Neuronal stem cell (in vitro differentiated cells): ENCODE results near the gene GPC5.

Source experiments
- DNase-seq: peaks from one replicate; pipeline ENCODE4 v3.0.0-alpha.2; 2013; ENCODE audit warnings: low spot score
- H2AFZ ChIP-seq: one replicate; pipeline ENCODE4 v1.6.1; 2013; ENCODE audit warnings: mild to moderate bottlenecking, low read length, inconsistent platforms
- H2AK5ac ChIP-seq: 2 replicates; pipeline ENCODE4 v1.6.1; 2013; ENCODE audit warnings: low read depth, mild to moderate bottlenecking, inconsistent platforms, low read length, moderate library complexity, mixed read lengths
- H2BK120ac ChIP-seq: 2 replicates; pipeline ENCODE4 v1.6.1; 2013; ENCODE audit warnings: low read depth, mild to moderate bottlenecking, inconsistent platforms, low read length, moderate library complexity, mixed read lengths
- H2BK12ac ChIP-seq: one replicate; pipeline ENCODE4 v1.6.1; 2013; ENCODE audit warnings: low read length, inconsistent platforms
- H2BK15ac ChIP-seq: 2 replicates; pipeline ENCODE4 v1.6.1; 2013; ENCODE audit warnings: mild to moderate bottlenecking, low read length, inconsistent platforms, mixed read lengths
- H2BK5ac ChIP-seq: one replicate; pipeline ENCODE4 v1.6.1; 2013; ENCODE audit warnings: inconsistent platforms, mild to moderate bottlenecking, low read length, moderate library complexity
- H3K14ac ChIP-seq: one replicate; pipeline ENCODE4 v1.6.1; 2013; ENCODE audit warnings: low read length, inconsistent platforms
- H3K18ac ChIP-seq: 2 replicates; pipeline ENCODE4 v1.6.1; 2013; ENCODE audit warnings: low read length, inconsistent platforms
- H3K23ac ChIP-seq: 2 replicates; pipeline ENCODE4 v1.6.1; 2013; ENCODE audit warnings: low read depth, mild to moderate bottlenecking, mixed read lengths, low read length, inconsistent platforms; ENCODE audit not compliant: poor library complexity
- H3K27ac ChIP-seq: replicated peaks from 3 replicates; pipeline ENCODE4 v1.5.1; 2013; ENCODE audit warnings: low read length, inconsistent platforms
- H3K27me3 ChIP-seq, 3 experiments: 2 replicates each; pipeline ENCODE4 v1.6.1; 2013; ENCODE audit warnings: low read length in 3 of 3, mild to moderate bottlenecking in 2 of 3, inconsistent platforms in 1 of 3, low read depth in 1 of 3, mixed read lengths in 1 of 3, moderate library complexity in 1 of 3; ENCODE audit not compliant: control insufficient read depth in 3 of 3, insufficient read depth in 3 of 3
- H3K36me3 ChIP-seq, 2 donors: replicated peaks in 1 of 2; 2 replicates each; pipeline ENCODE4 v1.6.1; 2013; ENCODE audit warnings: low read length in 2 of 2; ENCODE audit not compliant: control insufficient read depth in 2 of 2, insufficient read depth in 2 of 2
- H3K4ac ChIP-seq: 2 replicates; pipeline ENCODE4 v1.6.1; 2013; ENCODE audit warnings: inconsistent platforms, mild to moderate bottlenecking, low read length, moderate library complexity
- H3K4me1 ChIP-seq, 2 donors: 1 replicate in 1 of 2; 2 replicates in 1 of 2; pipeline ENCODE4 v1.6.1; 2013; ENCODE audit warnings: low read length in 2 of 2, low read depth in 1 of 2; ENCODE audit not compliant: control insufficient read depth in 2 of 2, insufficient read depth in 1 of 2
- H3K4me2 ChIP-seq: one replicate; pipeline ENCODE4 v1.6.1; 2013; ENCODE audit warnings: mild to moderate bottlenecking, low read length, inconsistent platforms; ENCODE audit not compliant: insufficient read depth, poor library complexity, severe bottlenecking
- H3K4me3 ChIP-seq, 2 donors: 2 replicates each; pipeline ENCODE4 v1.5.1; 2013; ENCODE audit warnings: low read length in 2 of 2, mild to moderate bottlenecking in 2 of 2, inconsistent platforms in 1 of 2, moderate library complexity in 1 of 2
- H3K79me1 ChIP-seq: one replicate; pipeline ENCODE4 v1.6.1; 2013; ENCODE audit warnings: low read depth, mild to moderate bottlenecking, inconsistent platforms, low read length, moderate library complexity
- H3K9ac ChIP-seq: one replicate; pipeline ENCODE4 v1.6.1; 2013; ENCODE audit warnings: mild to moderate bottlenecking, low read depth, low read length, inconsistent platforms; ENCODE audit not compliant: poor library complexity
- H3K9me3 ChIP-seq, 2 donors: replicated peaks in 1 of 2; 2 replicates each; pipeline versions ENCODE3 to v1.6.1; 2013; ENCODE audit warnings: low read length in 2 of 2, mild to moderate bottlenecking in 2 of 2, inconsistent platforms in 1 of 2, low read depth in 1 of 2, mixed read lengths in 1 of 2, moderate library complexity in 1 of 2; ENCODE audit not compliant: control insufficient read depth in 2 of 2, insufficient read depth in 1 of 2
- H4K8ac ChIP-seq: one replicate; pipeline ENCODE4 v1.6.1; 2013; ENCODE audit warnings: low read depth, mild to moderate bottlenecking, inconsistent platforms, low read length, moderate library complexity
- H4K91ac ChIP-seq: one replicate; pipeline ENCODE4 v1.6.1; 2013; ENCODE audit warnings: low read length, low read depth, mild to moderate bottlenecking, inconsistent platforms; ENCODE audit not compliant: poor library complexity
- WGBS, 2 donors: extraction: QIAGEN DNeasy Blood & Tissue Kit; methylation state at CpG; one replicate each; pipeline ENCODE4 v1.1.7; 2013; ENCODE audit warnings: missing lambda C conversion rate in 2 of 2, mixed read lengths in 1 of 2; ENCODE audit not compliant: insufficient read length in 2 of 2, insufficient replicate concordance in 1 of 2; ENCODE audit errors: extremely low coverage in 2 of 2; 5-methylcytosine and 5-hydroxymethylcytosine counted together

The GPC5 gene

DNA sequence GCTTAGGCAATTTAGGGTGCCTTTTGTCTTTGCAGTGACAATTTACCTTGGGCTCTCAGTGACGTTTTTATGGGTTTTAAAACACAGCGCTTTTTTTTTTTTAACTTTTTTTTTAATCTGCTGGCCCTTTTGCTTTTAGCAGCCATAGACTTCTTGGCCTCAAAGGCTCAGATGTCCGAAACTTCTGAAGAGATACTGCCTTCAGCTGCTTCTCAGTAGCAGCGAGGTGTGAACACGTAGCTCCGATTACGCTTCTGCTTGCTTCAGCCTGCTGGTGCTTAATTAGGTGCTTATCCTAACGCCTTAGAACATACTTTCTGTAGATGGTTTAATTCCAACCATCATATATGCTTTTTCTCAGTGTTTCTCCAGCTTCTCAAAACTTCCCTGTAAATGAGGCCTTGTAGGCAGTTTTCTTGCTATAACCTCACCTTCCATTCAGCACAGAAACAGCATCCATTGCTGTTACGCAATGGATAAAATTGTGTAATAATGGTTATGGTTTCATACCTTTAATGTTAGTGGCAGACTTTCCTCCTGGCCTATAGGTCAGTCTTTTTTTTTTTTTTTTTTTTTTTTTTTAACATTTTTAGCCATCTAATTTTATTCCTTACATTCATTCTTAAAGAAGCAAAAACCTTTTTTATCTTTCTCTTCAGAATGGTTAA lies 723.9 kb downstream of the GPC5 start:
- Histone ChIP-seq H3K27me3 (no peaks in the 10 kb centered on the region), H3K36me3 (no peaks in the 10 kb centered on the region), H3K9ac (no peak overlapping the region), H4K91ac (no peak overlapping the region), H2AK5ac (no peak overlapping the region), H2BK15ac (no peak overlapping the region), H2BK120ac (no peak overlapping the region), H3K14ac (no peak overlapping the region), H3K4ac (no peak overlapping the region), H3K4me1 (no peaks in the 10 kb centered on the region), H3K79me1 (no peaks in the 10 kb centered on the region), H3K18ac (no peak overlapping the region), H2AFZ (no peak overlapping the region), H2BK12ac (no peak overlapping the region), H4K8ac (no peak overlapping the region), H3K4me3 (no peak overlapping the region), H3K27ac (no peak overlapping the region), H3K4me2 (no peak overlapping the region), H3K23ac (no peak overlapping the region), H2BK5ac (no peak overlapping the region), H3K9me3 (no peaks in the 10 kb centered on the region)
- no CpG with 5 or more reads among the region's 9 CpGs for WGBS, 2 donors
- DNase-seq, result no peak

DNA sequence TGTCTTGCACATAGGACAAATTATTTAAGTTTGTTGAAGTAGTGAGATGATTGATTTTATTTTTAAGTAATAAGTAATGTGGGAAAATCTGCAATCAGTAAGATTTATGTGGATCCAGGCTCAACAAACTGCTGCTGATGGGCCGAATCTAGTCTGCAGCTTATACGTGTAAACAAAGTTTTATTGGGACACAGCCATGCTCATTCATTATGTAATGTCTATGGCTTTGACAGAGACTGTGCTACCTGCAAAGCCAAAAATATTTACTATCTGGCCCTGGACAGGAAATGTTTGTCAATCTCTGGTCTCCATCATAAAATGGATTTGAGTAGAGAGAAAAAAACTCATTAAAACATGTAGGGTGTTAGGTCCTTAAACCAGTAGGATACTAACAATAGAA lies 728.0 kb downstream of the GPC5 start:
- H4K91ac ChIP-seq, result no peak overlapping the region
- no peak overlapping the region for H3K18ac ChIP-seq
- H3K9ac ChIP-seq, result no peak overlapping the region
- DNase-seq, result no peak
- no peaks in the 10 kb centered on the region for H3K36me3 ChIP-seq
- H2AFZ ChIP-seq, result no peak overlapping the region
- no peaks in the 10 kb centered on the region for H3K4me1 ChIP-seq
- no peak overlapping the region for H2BK120ac ChIP-seq
- no peak overlapping the region for H2BK15ac ChIP-seq
- H3K4me3 ChIP-seq, result no peak overlapping the region
- no peak overlapping the region for H3K4me2 ChIP-seq
- no peak overlapping the region for H2BK5ac ChIP-seq
- H3K9me3 ChIP-seq, result no peaks in the 10 kb centered on the region
- WGBS, 2 donors, result no CpG with 5 or more reads among the region's 2 CpGs
- H3K27me3 ChIP-seq, result no peaks in the 10 kb centered on the region
- no peak overlapping the region for H2AK5ac ChIP-seq
- no peak overlapping the region for H4K8ac ChIP-seq
- H3K14ac ChIP-seq, result no peak overlapping the region
- no peak overlapping the region for H3K23ac ChIP-seq
- H3K27ac ChIP-seq, result no peak overlapping the region
- no peaks in the 10 kb centered on the region for H3K79me1 ChIP-seq
- no peak overlapping the region for H3K4ac ChIP-seq
- no peak overlapping the region for H2BK12ac ChIP-seq

- no peaks in the 10 kb centered on the region for H3K27me3 ChIP-seq
- H4K8ac ChIP-seq, result no peak overlapping the region
- H3K14ac ChIP-seq, result no peak overlapping the region
- no peaks in the 10 kb centered on the region for H3K79me1 ChIP-seq
- no peak overlapping the region for H3K18ac ChIP-seq
- no peak overlapping the region for H2BK15ac ChIP-seq
- no peak overlapping the region for H2AFZ ChIP-seq
- H3K4me1 ChIP-seq, result no peaks in the 10 kb centered on the region
- WGBS, 2 donors, result no CpG with 5 or more reads among the region's 7 CpGs
- no peak overlapping the region for H2BK120ac ChIP-seq
- no peak overlapping the region for H2BK5ac ChIP-seq
- H3K4me3 ChIP-seq, result no peak overlapping the region
- no peak overlapping the region for H3K27ac ChIP-seq
- no peak overlapping the region for H2BK12ac ChIP-seq
- H3K4me2 ChIP-seq, result no peak overlapping the region
- H3K36me3 ChIP-seq, result no peaks in the 10 kb centered on the region
- H3K9me3 ChIP-seq, result no peaks in the 10 kb centered on the region
- DNase-seq, result no peak
- H3K9ac ChIP-seq, result no peak overlapping the region
- no peak overlapping the region for H3K23ac ChIP-seq
- no peak overlapping the region for H2AK5ac ChIP-seq
- no peak overlapping the region for H4K91ac ChIP-seq
- H3K4ac ChIP-seq, result no peak overlapping the region
Observed at GRCh38 chr13:92135509-92135908, 737.1 kb downstream of the GPC5 start.

DNA sequence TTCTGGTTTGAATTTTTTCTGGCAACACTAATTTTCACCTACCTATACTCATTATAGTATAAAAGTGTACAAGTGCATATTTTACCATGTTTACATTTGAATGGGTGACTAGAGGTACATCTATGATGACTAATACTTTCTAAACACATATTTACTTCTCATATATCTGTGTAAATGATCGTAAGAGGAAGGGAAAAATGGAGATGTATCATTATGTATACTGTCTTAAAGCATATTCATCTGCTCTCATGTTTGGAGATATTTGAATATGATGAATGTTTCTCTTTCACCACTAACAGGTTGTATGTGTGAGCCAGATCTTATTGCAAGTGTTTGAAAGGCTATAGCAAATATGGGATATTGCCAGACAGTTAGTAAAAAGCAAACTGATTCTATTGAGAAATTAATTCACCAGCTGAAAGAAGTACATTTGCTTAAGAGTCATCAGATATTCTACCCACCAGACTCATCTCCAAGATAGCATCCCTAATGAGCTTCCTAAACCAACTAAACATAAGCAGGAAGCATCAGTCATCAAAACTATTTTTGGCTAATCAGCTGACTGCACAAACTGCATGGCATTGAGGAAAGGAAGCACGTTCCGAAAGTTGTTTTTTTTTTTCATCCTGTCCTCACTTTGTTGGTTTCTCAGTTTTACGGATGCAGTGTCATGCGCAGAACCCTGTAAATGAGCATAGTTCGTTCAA lies 738.2 kb downstream of the GPC5 start:
- Histone ChIP-seq H4K91ac (no peak overlapping the region), H2BK15ac (no peak overlapping the region), H4K8ac (no peak overlapping the region), H2BK120ac (no peak overlapping the region), H3K9ac (no peak overlapping the region), H3K4me1 (no peaks in the 10 kb centered on the region), H3K4me3 (no peak overlapping the region), H3K4me2 (no peak overlapping the region), H2AK5ac (no peak overlapping the region), H3K27me3 (no peaks in the 10 kb centered on the region), H3K4ac (no peak overlapping the region), H3K18ac (no peak overlapping the region), H3K27ac (no peak overlapping the region), H3K9me3 (no peaks in the 10 kb centered on the region), H2BK12ac (no peak overlapping the region), H2AFZ (no peak overlapping the region), H3K23ac (no peak overlapping the region), H3K36me3 (no peaks in the 10 kb centered on the region), H3K14ac (no peak overlapping the region), H3K79me1 (no peaks in the 10 kb centered on the region), H2BK5ac (no peak overlapping the region)
- DNase-seq, result no peak
- no CpG with 5 or more reads among the region's 6 CpGs for WGBS, 2 donors
